ENCODE results near the gene HELZ. TPM values are rescaled to one million over a fixed set of nuclear protein-coding genes. Genes with fewer than 3 reads are reported as not detected.
A peak's percentile ranks its signal among the peaks of the same experiment; 100 is the strongest.
"Not testable (repeated sequence)": the region's sequence is repeated elsewhere in the genome, so short reads cannot be mapped to it uniquely, and the experiment has no call there.

HELZ gene
- total and polyA plus RNA-seq, 7 donors = 1.8 to 55.7 (median 30.8) TPM

GRCh38 chr17:67095803-67096202 lies 149.2 kb downstream of the HELZ start:
- 100% methylated on average over 1 of the region's 1 CpG for WGBS, 3 donors
- DNase-seq (no peak), ATAC-seq (peak in 2 of 4 donors; percentile 51 to 55)
- Histone ChIP-seq H3K27me3 (ENCODE audit: insufficient read depth in 3 of 3, low read length in 2 of 3) (no peaks in the 10 kb centered on the region), H3K36me3 (ENCODE audit: insufficient read depth in 1 of 2, low read depth in 1 of 2) (no peaks in the 10 kb centered on the region), H3K27ac (peak overlapping the region; percentile 34), H3K4me1 (peaks cover 41% of the 10 kb centered on the region), H3K9me3 (no peaks in the 10 kb centered on the region), H3K4me3 (no peak overlapping the region)
- no peak for TF ChIP-seq CTCF (IDR thresholded peaks at IDR 0.05)
- intact Hi-C loops (cut with DNase I) = no loop called here

- intact Hi-C loops (cut with DNase I); ATAC-seq; H3K27me3 ChIP-seq (ENCODE audit: insufficient read depth in 3 of 3, low read length in 2 of 3); H3K36me3 ChIP-seq (ENCODE audit: insufficient read depth in 1 of 2, low read depth in 1 of 2); H3K27ac ChIP-seq; H3K4me3 ChIP-seq; H3K9me3 ChIP-seq; DNase-seq: not testable (repeated sequence)
- peaks cover 41% of the 10 kb centered on the region for H3K4me1 ChIP-seq
- WGBS, 3 donors = 50 to 94% (median 64%) methylated on average over 1 of the region's 1 CpG
These were observed 149.7 kb downstream of the HELZ start for GRCh38 chr17:67095291-67095690.

GRCh38 chr17:67093348-67093747 lies 151.6 kb downstream of the HELZ start:
- 62 to 80% (median 67%) methylated on average over 2 of the region's 2 CpGs for WGBS, 3 donors
- no peak for TF ChIP-seq CTCF (IDR thresholded peaks at IDR 0.05)
- Histone ChIP-seq H3K27ac (no peak overlapping the region), H3K36me3 (ENCODE audit: insufficient read depth in 1 of 2, low read depth in 1 of 2) (no peaks in the 10 kb centered on the region), H3K27me3 (ENCODE audit: insufficient read depth in 3 of 3, low read length in 2 of 3) (no peaks in the 10 kb centered on the region), H3K4me3 (no peak overlapping the region), H3K9me3 (no peaks in the 10 kb centered on the region), H3K4me1 (peaks cover 30% of the 10 kb centered on the region)
- intact Hi-C loops (cut with DNase I) = no loop called here
- DNase-seq = no peak
- ATAC-seq = no peak

GRCh38 chr17:67092710-67093109 lies 152.3 kb downstream of the HELZ start:
- intact Hi-C loops (cut with DNase I); H3K27ac ChIP-seq; H3K36me3 ChIP-seq (ENCODE audit: insufficient read depth in 1 of 2, low read depth in 1 of 2); H3K4me3 ChIP-seq; H3K9me3 ChIP-seq; DNase-seq; H3K27me3 ChIP-seq (ENCODE audit: insufficient read depth in 3 of 3, low read length in 2 of 3): not testable (repeated sequence)
- 41 to 73% (median 45%) methylated on average over 7 of the region's 7 CpGs for WGBS, 3 donors
- peaks cover 23% of the 10 kb centered on the region for H3K4me1 ChIP-seq
- peak in 2 of 4 donors; percentile 40 to 43 for ATAC-seq

GRCh38 chr17:67092291-67092690 lies 152.7 kb downstream of the HELZ start:
- ATAC-seq (no peak), DNase-seq (no peak)
- H3K9me3 ChIP-seq = no peaks in the 10 kb centered on the region
- H3K4me1 ChIP-seq = peaks cover 19% of the 10 kb centered on the region
- no peaks in the 10 kb centered on the region for H3K27me3 ChIP-seq (ENCODE audit: insufficient read depth in 3 of 3, low read length in 2 of 3)
- no peak for TF ChIP-seq CTCF (IDR thresholded peaks at IDR 0.05)
- H3K36me3 ChIP-seq (ENCODE audit: insufficient read depth in 1 of 2, low read depth in 1 of 2) = no peaks in the 10 kb centered on the region
- no peak overlapping the region for H3K4me3 ChIP-seq
- intact Hi-C loops (cut with DNase I) = no loop called here
- H3K27ac ChIP-seq = no peak overlapping the region
- WGBS, 3 donors = 77 to 87% (median 78%) methylated on average over 5 of the region's 5 CpGs

- no peak for DNase-seq
- Histone ChIP-seq H3K9me3 (no peaks in the 10 kb centered on the region), H3K4me1 (peaks cover under 1% of the 10 kb centered on the region)
These were observed 154.7 kb downstream of the HELZ start for GRCh38 chr17:67090341-67090740.

More at GRCh38 chr17:67090341-67090740, 154.7 kb downstream of the HELZ start:
- intact Hi-C loops (cut with DNase I) = no loop called here
- no peak overlapping the region for H3K27ac ChIP-seq
- no peak overlapping the region for H3K4me3 ChIP-seq
- peaks cover 4 to 14% of the 10 kb centered on the region in 2 donors for H3K36me3 ChIP-seq (ENCODE audit: insufficient read depth in 1 of 2, low read depth in 1 of 2)
- no peak for TF ChIP-seq CTCF (IDR thresholded peaks at IDR 0.05)
- no peak for ATAC-seq
- no peaks in the 10 kb centered on the region for H3K27me3 ChIP-seq (ENCODE audit: insufficient read depth in 3 of 3, low read length in 2 of 3)
